Panc1 (cell line): ENCODE measurements around the gene KCTD6. TPM values are rescaled to one million over a fixed set of nuclear protein-coding genes. Genes with fewer than 3 reads are reported as not detected.
A peak's percentile ranks its signal among the peaks of the same experiment; 100 is the strongest.

Experiments
- ATAC-seq: fragments of 200-7000 bp; cut with Tn5 transposase; 2 replicates; pipeline ENCODE4 v1.9.1; 2020; ENCODE audit warnings: mild to moderate bottlenecking, moderate library complexity
- BruUV-seq: library from RNA; stranded (reverse); fragments of 400-500 nt; replicated peaks from 2 replicates; lab custom pipeline; 2021; lab: Mats Ljungman, UMichigan
- CTCF ChIA-PET: fragments of 300-600 bp; sonication (Branson Sonifier 250); formaldehyde crosslinking; loops from one replicate; lab custom pipeline; 2022; ENCODE audit warnings: antibody characterized with exemption; lab: Charles Lee
- POLR2A ChIA-PET: fragments of 300-600 bp; sonication (Branson Sonifier 250); formaldehyde crosslinking; loops from one replicate; lab custom pipeline; 2022; ENCODE audit warnings: antibody characterized with exemption; lab: Charles Lee
- DNase-seq: peaks from one replicate; pipeline ENCODE4 v3.0.0-alpha.2; 2010; ENCODE audit warnings: low read depth, low spot score
- H3K27ac ChIP-seq: 2 replicates; pipeline ENCODE4 v1.5.1; 2011; ENCODE audit warnings: mild to moderate bottlenecking, low read length, inconsistent platforms
- H3K27me3 ChIP-seq: fragments of 200-500 bp; sonication (Bioruptor generic); 2 replicates; pipeline ENCODE4 v1.6.0; 2014; ENCODE audit warnings: low read length, inconsistent platforms; ENCODE audit not compliant: control insufficient read depth, insufficient read depth
- H3K36me3 ChIP-seq: fragments of 200-500 bp; sonication (Bioruptor generic); 2 replicates; pipeline ENCODE4 v1.5.1; 2014; ENCODE audit warnings: inconsistent platforms, mild to moderate bottlenecking, low read length, moderate library complexity; ENCODE audit not compliant: control insufficient read depth, insufficient read depth
- H3K4me1 ChIP-seq: 2 replicates; pipeline ENCODE4 v1.5.1; 2011; ENCODE audit warnings: inconsistent platforms, mild to moderate bottlenecking, low read length, moderate library complexity; ENCODE audit not compliant: control insufficient read depth, insufficient read depth
- H3K4me3 ChIP-seq, 2 experiments: 2 replicates each; pipeline ENCODE4 v1.5.1; 2011 to 2012; ENCODE audit warnings: low read depth in 2 of 2, low read length in 2 of 2, mild to moderate bottlenecking in 2 of 2, inconsistent platforms in 1 of 2, moderate library complexity in 1 of 2
- H3K9me3 ChIP-seq: fragments of 200-500 bp; sonication (Bioruptor generic); 2 replicates; pipeline ENCODE4 v1.5.1; 2014; ENCODE audit warnings: low read depth, mild to moderate bottlenecking, inconsistent platforms, low read length, moderate library complexity; ENCODE audit not compliant: control insufficient read depth, insufficient read depth
- POLR2AphosphoS5 ChIP-seq: IDR thresholded peaks from 2 replicates; pipeline ENCODE4 v1.6.1; 2012; ENCODE audit warnings: mild to moderate bottlenecking, low read depth, low read length, moderate library complexity
- SIN3A ChIP-seq: IDR thresholded peaks from 2 replicates; pipeline ENCODE4 v1.6.1; 2012; ENCODE audit warnings: low read depth, mild to moderate bottlenecking, low read length, moderate library complexity, borderline replicate concordance; ENCODE audit not compliant: insufficient read depth
- TCF7L2 ChIP-seq: IDR thresholded peaks from 2 replicates; pipeline ENCODE4 v1.6.1; 2011; ENCODE audit warnings: mild to moderate bottlenecking, low read depth, low read length, inconsistent platforms
- in situ Hi-C: cut with HindIII; loops from 2 replicates; pipeline ENCODE4 v1.10.0; 2016; ENCODE audit warnings: low sequenced_read_pairs, low pct_unique_long_range_greater_than_20kb
- intact Hi-C: fragments of 100-400 bp; cut with micrococcal nuclease; formaldehyde crosslinking; loops from one replicate; pipeline ENCODE4 v1.10.0; 2022; ENCODE audit not compliant: unreplicated experiment
- total RNA-seq: library from RNA; stranded (reverse); gene quantifications from one replicate; pipeline ENCODE4 v1.2.1, GENCODE V29; 2021; ENCODE audit not compliant: unreplicated experiment
- TF ChIP-seq, protein P1 (sequence below), 2 experiments: IDR thresholded peaks; 2 replicates each; pipeline ENCODE4 v1.6.1; 2011 to 2012; ENCODE audit warnings: low read depth in 2 of 2, control low read depth in 1 of 2, low read length in 1 of 2, mild to moderate bottlenecking in 1 of 2, moderate library complexity in 1 of 2; ENCODE audit not compliant: insufficient read depth in 1 of 2
- TF ChIP-seq, protein P2 (sequence below): fragments of 450-650 bp; IDR thresholded peaks from 2 replicates; pipeline ENCODE4 v1.5.1; 2017; ENCODE audit warnings: mild to moderate bottlenecking

The KCTD6 gene
- total RNA-seq, 1 experiment from 2014 or later: 18.3 TPM

DNA sequence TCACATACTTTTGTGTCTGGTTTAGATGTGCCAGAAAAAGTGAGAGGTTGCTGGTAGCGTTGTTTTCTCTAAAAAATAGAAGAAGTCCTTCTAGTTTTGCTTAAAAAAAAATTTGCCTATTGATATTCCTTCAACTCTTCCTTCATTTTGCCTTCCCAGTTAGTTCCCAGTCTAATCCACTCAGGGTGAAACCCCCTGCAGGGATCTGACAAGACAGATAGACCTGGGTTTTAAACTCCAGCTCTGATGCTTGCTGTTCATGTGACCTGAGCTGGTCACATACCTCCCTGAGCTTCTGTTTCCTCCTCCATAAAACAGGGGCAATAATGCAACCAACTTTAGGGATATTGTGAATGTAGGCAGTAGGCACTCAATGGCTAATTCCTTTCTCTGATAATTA, 18.6 kb upstream of the KCTD6 start:
- Histone ChIP-seq H3K27me3 (no peaks in the 10 kb centered on the region), H3K4me3 (no peak overlapping the region), H3K27ac (peak overlapping the region; percentile 92), H3K4me1 (peaks cover 29% of the 10 kb centered on the region), H3K36me3 (no peaks in the 10 kb centered on the region), H3K9me3 (no peaks in the 10 kb centered on the region)
- in situ Hi-C loops (no loop called here), intact Hi-C loops (no loop called here)
- ChIA-PET CTCF (no interaction called here), POLR2A (no interaction called here)
- TF ChIP-seq, protein P1, sequence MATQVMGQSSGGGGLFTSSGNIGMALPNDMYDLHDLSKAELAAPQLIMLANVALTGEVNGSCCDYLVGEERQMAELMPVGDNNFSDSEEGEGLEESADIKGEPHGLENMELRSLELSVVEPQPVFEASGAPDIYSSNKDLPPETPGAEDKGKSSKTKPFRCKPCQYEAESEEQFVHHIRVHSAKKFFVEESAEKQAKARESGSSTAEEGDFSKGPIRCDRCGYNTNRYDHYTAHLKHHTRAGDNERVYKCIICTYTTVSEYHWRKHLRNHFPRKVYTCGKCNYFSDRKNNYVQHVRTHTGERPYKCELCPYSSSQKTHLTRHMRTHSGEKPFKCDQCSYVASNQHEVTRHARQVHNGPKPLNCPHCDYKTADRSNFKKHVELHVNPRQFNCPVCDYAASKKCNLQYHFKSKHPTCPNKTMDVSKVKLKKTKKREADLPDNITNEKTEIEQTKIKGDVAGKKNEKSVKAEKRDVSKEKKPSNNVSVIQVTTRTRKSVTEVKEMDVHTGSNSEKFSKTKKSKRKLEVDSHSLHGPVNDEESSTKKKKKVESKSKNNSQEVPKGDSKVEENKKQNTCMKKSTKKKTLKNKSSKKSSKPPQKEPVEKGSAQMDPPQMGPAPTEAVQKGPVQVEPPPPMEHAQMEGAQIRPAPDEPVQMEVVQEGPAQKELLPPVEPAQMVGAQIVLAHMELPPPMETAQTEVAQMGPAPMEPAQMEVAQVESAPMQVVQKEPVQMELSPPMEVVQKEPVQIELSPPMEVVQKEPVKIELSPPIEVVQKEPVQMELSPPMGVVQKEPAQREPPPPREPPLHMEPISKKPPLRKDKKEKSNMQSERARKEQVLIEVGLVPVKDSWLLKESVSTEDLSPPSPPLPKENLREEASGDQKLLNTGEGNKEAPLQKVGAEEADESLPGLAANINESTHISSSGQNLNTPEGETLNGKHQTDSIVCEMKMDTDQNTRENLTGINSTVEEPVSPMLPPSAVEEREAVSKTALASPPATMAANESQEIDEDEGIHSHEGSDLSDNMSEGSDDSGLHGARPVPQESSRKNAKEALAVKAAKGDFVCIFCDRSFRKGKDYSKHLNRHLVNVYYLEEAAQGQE (IDR thresholded peaks at IDR 0.05; ENCODE audit: insufficient read depth in 1 of 2, low read depth in 2 of 2, low read length in 1 of 2): no peak
- TF ChIP-seq, protein P2, sequence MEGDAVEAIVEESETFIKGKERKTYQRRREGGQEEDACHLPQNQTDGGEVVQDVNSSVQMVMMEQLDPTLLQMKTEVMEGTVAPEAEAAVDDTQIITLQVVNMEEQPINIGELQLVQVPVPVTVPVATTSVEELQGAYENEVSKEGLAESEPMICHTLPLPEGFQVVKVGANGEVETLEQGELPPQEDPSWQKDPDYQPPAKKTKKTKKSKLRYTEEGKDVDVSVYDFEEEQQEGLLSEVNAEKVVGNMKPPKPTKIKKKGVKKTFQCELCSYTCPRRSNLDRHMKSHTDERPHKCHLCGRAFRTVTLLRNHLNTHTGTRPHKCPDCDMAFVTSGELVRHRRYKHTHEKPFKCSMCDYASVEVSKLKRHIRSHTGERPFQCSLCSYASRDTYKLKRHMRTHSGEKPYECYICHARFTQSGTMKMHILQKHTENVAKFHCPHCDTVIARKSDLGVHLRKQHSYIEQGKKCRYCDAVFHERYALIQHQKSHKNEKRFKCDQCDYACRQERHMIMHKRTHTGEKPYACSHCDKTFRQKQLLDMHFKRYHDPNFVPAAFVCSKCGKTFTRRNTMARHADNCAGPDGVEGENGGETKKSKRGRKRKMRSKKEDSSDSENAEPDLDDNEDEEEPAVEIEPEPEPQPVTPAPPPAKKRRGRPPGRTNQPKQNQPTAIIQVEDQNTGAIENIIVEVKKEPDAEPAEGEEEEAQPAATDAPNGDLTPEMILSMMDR: no peak
- TF ChIP-seq POLR2AphosphoS5: no peak
- ATAC-seq (no peak), DNase-seq (no peak)
- no TSS peak for BruUV-seq

DNA sequence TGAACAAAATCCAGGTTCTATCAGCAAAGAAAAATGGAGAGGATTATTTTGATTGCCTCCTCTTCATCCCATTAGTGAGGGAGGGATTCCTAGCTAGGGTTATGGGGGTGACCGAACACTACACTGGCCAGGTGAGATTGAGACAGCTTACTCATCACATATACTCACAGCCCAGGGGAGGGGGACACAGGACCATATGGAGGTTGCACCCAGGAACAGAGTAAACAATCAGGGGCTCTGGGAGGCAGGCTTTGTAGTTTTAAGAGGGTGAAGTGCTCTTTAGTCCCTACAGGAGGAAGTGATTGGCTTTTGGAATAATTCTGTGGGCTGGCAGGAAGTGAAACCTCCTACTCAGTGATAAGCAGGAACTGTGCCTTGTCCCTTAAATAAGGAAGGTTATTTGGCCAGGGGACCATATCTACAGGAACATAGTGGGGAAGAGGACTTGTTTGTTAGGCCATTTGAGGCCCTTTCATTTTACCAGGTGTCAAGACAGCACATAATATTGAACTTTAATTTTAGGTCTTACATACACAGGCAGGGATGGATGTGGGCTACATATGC, 17.5 kb upstream of the KCTD6 start:
- ChIA-PET POLR2A (no interaction called here), CTCF (no interaction called here)
- TF ChIP-seq, protein P1 (IDR thresholded peaks at IDR 0.05; ENCODE audit: insufficient read depth in 1 of 2, low read depth in 2 of 2, low read length in 1 of 2): no peak
- no peak for TF ChIP-seq TCF7L2
- TF ChIP-seq SIN3A: no peak
- Histone ChIP-seq H3K4me3 (no peak overlapping the region), H3K36me3 (no peaks in the 10 kb centered on the region), H3K4me1 (peaks cover 29% of the 10 kb centered on the region), H3K27ac (peak overlapping the region; percentile 92; the same call in 1 of the 2 replicates), H3K9me3 (no peaks in the 10 kb centered on the region), H3K27me3 (no peaks in the 10 kb centered on the region)
- intact Hi-C loops: no loop called here
- in situ Hi-C loops: no loop called here
- no TSS peak for BruUV-seq
- ATAC-seq (no peak), DNase-seq (no peak)
